ENCODE measurements around the gene COL4A6. TPM values are rescaled to one million over a fixed set of nuclear protein-coding genes. Genes with fewer than 3 reads are reported as not detected.

Gene COL4A6
- total RNA-seq, 1 donor from 2014 or later: 40.5 TPM

DNA sequence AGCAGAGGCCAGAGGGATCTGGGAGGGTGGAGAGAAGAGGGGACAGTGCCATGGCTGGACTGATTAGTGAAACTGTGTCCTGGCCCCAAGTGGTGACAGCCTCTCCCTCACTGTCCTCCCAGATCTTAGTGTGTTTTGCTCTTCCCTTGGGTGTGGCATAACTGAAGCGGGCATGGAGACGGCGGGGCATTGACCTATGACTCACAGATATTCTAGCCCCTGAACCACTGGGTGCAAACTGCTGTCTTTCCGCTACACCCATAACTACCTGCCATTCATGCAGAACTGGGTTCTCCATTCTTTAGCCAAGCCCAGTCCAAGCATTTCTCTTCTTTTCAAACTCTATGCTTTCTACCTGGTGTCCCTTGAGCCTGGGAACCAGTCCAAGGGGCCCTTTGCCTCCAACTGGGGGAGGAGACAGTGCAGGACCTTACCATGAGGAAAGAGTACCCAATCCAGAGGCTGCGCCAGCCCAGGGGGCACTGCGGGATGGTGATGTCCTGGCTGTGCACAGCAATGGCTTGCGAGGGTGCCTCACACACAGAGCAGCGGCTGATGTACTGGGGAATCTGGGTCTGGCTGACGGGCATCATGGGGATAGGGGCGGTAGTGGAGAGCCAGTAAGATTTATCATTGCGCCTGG is 279.1 kb downstream of the COL4A6 start:
- H3K79me2 ChIP-seq (ENCODE audit: low read depth): no peaks in the 10 kb centered on the region
- DNase-seq (ENCODE audit: low spot score): no peak
- no peaks in the 10 kb centered on the region for H3K9me3 Mint-ChIP-seq
- H2AFZ ChIP-seq (replicated peaks): no peak overlapping the region
- H3K4me1 ChIP-seq: no peaks in the 10 kb centered on the region
- no peaks in the 10 kb centered on the region for H3K4me1 Mint-ChIP-seq
- no peak overlapping the region for H3K27ac ChIP-seq
- H3K4me3 ChIP-seq: no peak overlapping the region
- H3K27ac Mint-ChIP-seq: no peak overlapping the region
- H3K36me3 Mint-ChIP-seq: peaks cover 28% of the 10 kb centered on the region
- no peaks in the 10 kb centered on the region for H4K20me1 ChIP-seq (ENCODE audit: low read depth)
- TF ChIP-seq EZH2 (IDR thresholded peaks at IDR 0.05): no peak
- TF ChIP-seq, protein P1, sequence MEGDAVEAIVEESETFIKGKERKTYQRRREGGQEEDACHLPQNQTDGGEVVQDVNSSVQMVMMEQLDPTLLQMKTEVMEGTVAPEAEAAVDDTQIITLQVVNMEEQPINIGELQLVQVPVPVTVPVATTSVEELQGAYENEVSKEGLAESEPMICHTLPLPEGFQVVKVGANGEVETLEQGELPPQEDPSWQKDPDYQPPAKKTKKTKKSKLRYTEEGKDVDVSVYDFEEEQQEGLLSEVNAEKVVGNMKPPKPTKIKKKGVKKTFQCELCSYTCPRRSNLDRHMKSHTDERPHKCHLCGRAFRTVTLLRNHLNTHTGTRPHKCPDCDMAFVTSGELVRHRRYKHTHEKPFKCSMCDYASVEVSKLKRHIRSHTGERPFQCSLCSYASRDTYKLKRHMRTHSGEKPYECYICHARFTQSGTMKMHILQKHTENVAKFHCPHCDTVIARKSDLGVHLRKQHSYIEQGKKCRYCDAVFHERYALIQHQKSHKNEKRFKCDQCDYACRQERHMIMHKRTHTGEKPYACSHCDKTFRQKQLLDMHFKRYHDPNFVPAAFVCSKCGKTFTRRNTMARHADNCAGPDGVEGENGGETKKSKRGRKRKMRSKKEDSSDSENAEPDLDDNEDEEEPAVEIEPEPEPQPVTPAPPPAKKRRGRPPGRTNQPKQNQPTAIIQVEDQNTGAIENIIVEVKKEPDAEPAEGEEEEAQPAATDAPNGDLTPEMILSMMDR (IDR thresholded peaks at IDR 0.05): no peak
- no peak for TF ChIP-seq EZH2phosphoT487 (IDR thresholded peaks at IDR 0.05)
- no peak overlapping the region for H3K4me3 Mint-ChIP-seq
- H3K9me3 ChIP-seq (ENCODE audit: low read depth): no peaks in the 10 kb centered on the region
- peaks cover 10% of the 10 kb centered on the region for H3K27me3 Mint-ChIP-seq (ENCODE audit: insufficient read depth, low read depth)
- no peaks in the 10 kb centered on the region for H3F3A ChIP-seq (ENCODE audit: low read depth)
- H3K27me3 ChIP-seq: no peaks in the 10 kb centered on the region
- H3K36me3 ChIP-seq: no peaks in the 10 kb centered on the region
- no peak overlapping the region for H3K9ac ChIP-seq
- no peak overlapping the region for H3K4me2 ChIP-seq

DNA sequence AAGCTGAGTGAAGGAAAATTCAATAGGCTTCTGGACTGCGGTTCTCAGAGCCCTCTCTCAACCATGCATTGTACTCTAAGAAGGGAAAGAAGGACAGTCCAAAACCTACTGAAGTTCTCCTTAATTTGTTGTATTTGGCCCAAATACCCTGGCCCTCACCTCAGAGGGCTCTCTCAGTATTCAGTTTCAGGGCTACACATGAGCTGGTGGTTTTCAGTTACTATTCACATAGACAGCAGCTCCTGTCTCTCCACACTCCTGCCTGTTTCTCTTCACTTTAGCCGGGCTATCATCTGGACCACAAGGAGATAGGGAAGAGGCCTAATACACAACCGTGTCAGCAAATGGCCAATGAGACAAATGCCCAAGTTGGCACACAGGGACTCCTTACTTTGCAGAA is 280.6 kb downstream of the COL4A6 start:
- H3K4me3 Mint-ChIP-seq: no peak overlapping the region
- peaks cover 24% of the 10 kb centered on the region for H3K36me3 Mint-ChIP-seq
- no peaks in the 10 kb centered on the region for H3K4me1 ChIP-seq
- no peaks in the 10 kb centered on the region for H4K20me1 ChIP-seq (ENCODE audit: low read depth)
- no peak overlapping the region for H3K4me2 ChIP-seq
- H3K4me1 Mint-ChIP-seq: no peaks in the 10 kb centered on the region
- H3K9ac ChIP-seq: no peak overlapping the region
- no peak overlapping the region for H3K27ac ChIP-seq
- no peaks in the 10 kb centered on the region for H3K36me3 ChIP-seq
- no peaks in the 10 kb centered on the region for H3K27me3 ChIP-seq
- H2AFZ ChIP-seq (replicated peaks): no peak overlapping the region
- H3K27me3 Mint-ChIP-seq (ENCODE audit: insufficient read depth, low read depth): peaks cover 5% of the 10 kb centered on the region
- H3K27ac Mint-ChIP-seq: no peak overlapping the region
- H3K79me2 ChIP-seq (ENCODE audit: low read depth): no peaks in the 10 kb centered on the region
- TF ChIP-seq, protein P1 (IDR thresholded peaks at IDR 0.05): no peak
- no peak for TF ChIP-seq EZH2 (IDR thresholded peaks at IDR 0.05)
- TF ChIP-seq EZH2phosphoT487 (IDR thresholded peaks at IDR 0.05): no peak
- H3K9me3 Mint-ChIP-seq: no peaks in the 10 kb centered on the region
- no peak overlapping the region for H3K4me3 ChIP-seq
- H3F3A ChIP-seq (ENCODE audit: low read depth): no peaks in the 10 kb centered on the region
- no peaks in the 10 kb centered on the region for H3K9me3 ChIP-seq (ENCODE audit: low read depth)
- no peak for DNase-seq (ENCODE audit: low spot score)

DNA sequence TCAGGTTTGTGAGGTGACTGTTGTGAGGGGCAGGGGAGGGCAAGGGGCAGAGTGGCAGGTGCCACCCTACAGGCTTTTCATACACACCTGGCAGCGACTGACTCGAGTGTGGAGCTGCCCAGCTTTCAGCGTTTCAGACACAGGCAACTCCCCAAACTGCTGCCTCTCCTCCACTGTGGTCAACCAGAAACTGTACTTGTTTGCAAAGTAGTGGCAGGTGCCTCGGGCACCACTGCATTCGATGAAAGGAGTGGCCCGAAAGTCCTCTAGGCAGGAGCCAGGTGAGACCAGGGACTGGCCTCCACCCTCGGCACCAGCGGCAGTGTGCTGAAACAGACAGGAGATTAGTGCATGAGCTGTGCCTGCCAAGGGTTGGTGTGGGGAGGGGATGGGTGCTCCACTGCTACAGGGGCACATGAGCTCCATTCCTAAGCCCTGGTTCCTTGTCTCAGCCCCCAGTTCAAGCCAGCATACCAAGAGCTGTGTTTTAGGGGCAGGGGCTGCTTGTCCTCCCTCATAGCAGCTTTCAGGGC is 281.2 kb downstream of the COL4A6 start:
- DNase-seq (ENCODE audit: low spot score): no peak
- H2AFZ ChIP-seq (replicated peaks): no peak overlapping the region
- no peaks in the 10 kb centered on the region for H3F3A ChIP-seq (ENCODE audit: low read depth)
- H3K9ac ChIP-seq: no peak overlapping the region
- Mint-ChIP-seq H3K4me1 (no peaks in the 10 kb centered on the region), H3K9me3 (no peaks in the 10 kb centered on the region), H3K36me3 (peaks cover 24% of the 10 kb centered on the region), H3K4me3 (no peak overlapping the region), H3K27ac (no peak overlapping the region), H3K27me3 (ENCODE audit: insufficient read depth, low read depth) (peaks cover 5% of the 10 kb centered on the region)
- no peak overlapping the region for H3K4me3 ChIP-seq
- H3K27ac ChIP-seq: no peak overlapping the region
- no peaks in the 10 kb centered on the region for H3K9me3 ChIP-seq (ENCODE audit: low read depth)
- no peaks in the 10 kb centered on the region for H3K4me1 ChIP-seq
- H3K4me2 ChIP-seq: no peak overlapping the region
- no peaks in the 10 kb centered on the region for H4K20me1 ChIP-seq (ENCODE audit: low read depth)
- TF ChIP-seq, protein P1 (IDR thresholded peaks at IDR 0.05): no peak
- TF ChIP-seq EZH2 (IDR thresholded peaks at IDR 0.05): no peak
- TF ChIP-seq EZH2phosphoT487 (IDR thresholded peaks at IDR 0.05): no peak
- no peaks in the 10 kb centered on the region for H3K27me3 ChIP-seq
- H3K79me2 ChIP-seq (ENCODE audit: low read depth): no peaks in the 10 kb centered on the region
- no peaks in the 10 kb centered on the region for H3K36me3 ChIP-seq

All from neural progenitor cell (in vitro differentiated cells).